GM12878 (cell line): Measurements from ENCODE around the gene C9orf72. TPM values are rescaled to one million over a fixed set of nuclear protein-coding genes. Genes with fewer than 3 reads are reported as not detected.
A peak's percentile ranks its signal among the peaks of the same experiment; 100 is the strongest.

Source experiments
- ASH2L ChIP-seq: fragments of 300-600, 200-600 bp; sonication (generic); IDR thresholded peaks from 2 replicates; pipeline ENCODE4 v1.6.1; 2017; ENCODE audit warnings: low read depth, mild to moderate bottlenecking, borderline replicate concordance
- FOXM1 ChIP-seq: IDR thresholded peaks from 2 replicates; pipeline ENCODE4 v1.6.1; 2012; ENCODE audit warnings: low read depth, mild to moderate bottlenecking, inconsistent platforms, low read length, moderate library complexity
- JUNB ChIP-seq: IDR thresholded peaks from 2 replicates; pipeline ENCODE4 v1.6.1; 2016; ENCODE audit warnings: antibody characterized with exemption, mild to moderate bottlenecking
- NFIC ChIP-seq: IDR thresholded peaks from 2 replicates; pipeline ENCODE4 v1.6.1; 2012; ENCODE audit warnings: low read depth, mild to moderate bottlenecking, inconsistent platforms, low read length, moderate library complexity
- NFXL1 ChIP-seq: fragments of 450-650 bp; IDR thresholded peaks from 2 replicates; pipeline ENCODE4 v1.6.1; 2017; ENCODE audit warnings: antibody characterized with exemption, mild to moderate bottlenecking, borderline replicate concordance
- NR2C2 ChIP-seq: IDR thresholded peaks from 2 replicates; pipeline ENCODE4 v1.6.1; 2011; ENCODE audit warnings: borderline replicate concordance, low read depth; ENCODE audit not compliant: control insufficient read depth, insufficient read length
- SP1 ChIP-seq: IDR thresholded peaks from one replicate; pipeline ENCODE4 v1.6.1; 2011; ENCODE audit warnings: low read depth, low read length
- STAT1 ChIP-seq: fragments of 450-650 bp; conservative IDR thresholded peaks from 2 replicates; pipeline ENCODE4 v1.6.1; 2014; ENCODE audit warnings: antibody characterized with exemption, mild to moderate bottlenecking
- YBX1 ChIP-seq: fragments of 450-650 bp; IDR thresholded peaks from 2 replicates; pipeline ENCODE4 v1.6.1; 2016; ENCODE audit warnings: antibody characterized with exemption
- polyA plus RNA-seq, 11 experiments: library from polyadenylated mRNA; depleted of rRNA in 4 of 11; unstranded in 6 of 11; stranded (reverse) in 5 of 11; fragments of >200 nt; fragmentation: Nextera tagmentation in 4 of 11; fragmentation: Illumina TruSeq in 1 of 11; extraction: Ambion mirVana in 4 of 11; extraction: Trizol in 1 of 11; gene quantifications; 1 replicate in 1 of 11; 2 replicates in 10 of 11; pipeline versions ENCODE4 v1.2.1 to v1.2.3, GENCODE V29; 2011 to 2016; ENCODE audit warnings: inconsistent platforms in 2 of 11, missing spikeins in 2 of 11, low read depth in 1 of 11
- total RNA-seq, 4 experiments: library from RNA; depleted of rRNA in 3 of 4; stranded (reverse); fragments of >200 nt in 3 of 4; fragmentation: Illumina TruSeq in 1 of 4; extraction: Trizol in 1 of 4; gene quantifications; 2 replicates each; pipeline versions ENCODE4 v1.2.1 to v1.2.3, GENCODE V29; 2013 to 2021
- TF ChIP-seq, protein P1 (sequence below): fragments of 450-650 bp; IDR thresholded peaks from 2 replicates; pipeline ENCODE4 v1.6.1; 2017; ENCODE audit warnings: mild to moderate bottlenecking, moderate library complexity
- TF ChIP-seq, protein P2 (sequence below): fragments of 450-650 bp; IDR thresholded peaks from 2 replicates; pipeline ENCODE4 v1.6.1; 2018; ENCODE audit warnings: mild to moderate bottlenecking, low read depth, moderate library complexity; ENCODE audit not compliant: partially characterized antibody
- TF ChIP-seq, protein P3 (sequence below): fragments of 450-650 bp; IDR thresholded peaks from 2 replicates; pipeline ENCODE4 v1.6.1; 2016; ENCODE audit warnings: mild to moderate bottlenecking
- TF ChIP-seq, protein P4 (sequence below): fragments of 450-650 bp; IDR thresholded peaks from 2 replicates; pipeline ENCODE4 v1.6.1; 2017; ENCODE audit warnings: mild to moderate bottlenecking, moderate library complexity

C9orf72 gene
- total and polyA plus RNA-seq, 10 of the 15 experiments (the other 5 are each of a cell fraction or from before 2014, with no cell fraction given) = 4.8 to 9.0 (median 6.4) TPM

DNA sequence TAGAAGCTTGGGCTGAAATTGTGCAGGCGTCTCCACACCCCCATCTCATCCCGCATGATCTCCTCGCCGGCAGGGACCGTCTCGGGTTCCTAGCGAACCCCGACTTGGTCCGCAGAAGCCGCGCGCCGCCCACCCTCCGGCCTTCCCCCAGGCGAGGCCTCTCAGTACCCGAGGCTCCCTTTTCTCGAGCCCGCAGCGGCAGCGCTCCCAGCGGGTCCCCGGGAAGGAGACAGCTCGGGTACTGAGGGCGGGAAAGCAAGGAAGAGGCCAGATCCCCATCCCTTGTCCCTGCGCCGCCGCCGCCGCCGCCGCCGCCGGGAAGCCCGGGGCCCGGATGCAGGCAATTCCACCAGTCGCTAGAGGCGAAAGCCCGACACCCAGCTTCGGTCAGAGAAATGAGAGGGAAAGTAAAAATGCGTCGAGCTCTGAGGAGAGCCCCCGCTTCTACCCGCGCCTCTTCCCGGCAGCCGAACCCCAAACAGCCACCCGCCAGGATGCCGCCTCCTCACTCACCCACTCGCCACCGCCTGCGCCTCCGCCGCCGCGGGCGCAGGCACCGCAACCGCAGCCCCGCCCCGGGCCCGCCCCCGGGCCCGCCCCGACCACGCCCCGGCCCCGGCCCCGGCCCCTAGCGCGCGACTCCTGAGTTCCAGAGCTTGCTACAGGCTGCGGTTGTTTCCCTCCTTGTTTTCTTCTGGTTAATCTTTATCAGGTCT, at the start of gene C9orf72 (continued):
- TF ChIP-seq, protein P1, sequence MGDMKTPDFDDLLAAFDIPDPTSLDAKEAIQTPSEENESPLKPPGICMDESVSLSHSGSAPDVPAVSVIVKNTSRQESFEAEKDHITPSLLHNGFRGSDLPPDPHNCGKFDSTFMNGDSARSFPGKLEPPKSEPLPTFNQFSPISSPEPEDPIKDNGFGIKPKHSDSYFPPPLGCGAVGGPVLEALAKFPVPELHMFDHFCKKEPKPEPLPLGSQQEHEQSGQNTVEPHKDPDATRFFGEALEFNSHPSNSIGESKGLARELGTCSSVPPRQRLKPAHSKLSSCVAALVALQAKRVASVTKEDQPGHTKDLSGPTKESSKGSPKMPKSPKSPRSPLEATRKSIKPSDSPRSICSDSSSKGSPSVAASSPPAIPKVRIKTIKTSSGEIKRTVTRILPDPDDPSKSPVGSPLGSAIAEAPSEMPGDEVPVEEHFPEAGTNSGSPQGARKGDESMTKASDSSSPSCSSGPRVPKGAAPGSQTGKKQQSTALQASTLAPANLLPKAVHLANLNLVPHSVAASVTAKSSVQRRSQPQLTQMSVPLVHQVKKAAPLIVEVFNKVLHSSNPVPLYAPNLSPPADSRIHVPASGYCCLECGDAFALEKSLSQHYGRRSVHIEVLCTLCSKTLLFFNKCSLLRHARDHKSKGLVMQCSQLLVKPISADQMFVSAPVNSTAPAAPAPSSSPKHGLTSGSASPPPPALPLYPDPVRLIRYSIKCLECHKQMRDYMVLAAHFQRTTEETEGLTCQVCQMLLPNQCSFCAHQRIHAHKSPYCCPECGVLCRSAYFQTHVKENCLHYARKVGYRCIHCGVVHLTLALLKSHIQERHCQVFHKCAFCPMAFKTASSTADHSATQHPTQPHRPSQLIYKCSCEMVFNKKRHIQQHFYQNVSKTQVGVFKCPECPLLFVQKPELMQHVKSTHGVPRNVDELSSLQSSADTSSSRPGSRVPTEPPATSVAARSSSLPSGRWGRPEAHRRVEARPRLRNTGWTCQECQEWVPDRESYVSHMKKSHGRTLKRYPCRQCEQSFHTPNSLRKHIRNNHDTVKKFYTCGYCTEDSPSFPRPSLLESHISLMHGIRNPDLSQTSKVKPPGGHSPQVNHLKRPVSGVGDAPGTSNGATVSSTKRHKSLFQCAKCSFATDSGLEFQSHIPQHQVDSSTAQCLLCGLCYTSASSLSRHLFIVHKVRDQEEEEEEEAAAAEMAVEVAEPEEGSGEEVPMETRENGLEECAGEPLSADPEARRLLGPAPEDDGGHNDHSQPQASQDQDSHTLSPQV = no peak
- TF ChIP-seq, protein P2, sequence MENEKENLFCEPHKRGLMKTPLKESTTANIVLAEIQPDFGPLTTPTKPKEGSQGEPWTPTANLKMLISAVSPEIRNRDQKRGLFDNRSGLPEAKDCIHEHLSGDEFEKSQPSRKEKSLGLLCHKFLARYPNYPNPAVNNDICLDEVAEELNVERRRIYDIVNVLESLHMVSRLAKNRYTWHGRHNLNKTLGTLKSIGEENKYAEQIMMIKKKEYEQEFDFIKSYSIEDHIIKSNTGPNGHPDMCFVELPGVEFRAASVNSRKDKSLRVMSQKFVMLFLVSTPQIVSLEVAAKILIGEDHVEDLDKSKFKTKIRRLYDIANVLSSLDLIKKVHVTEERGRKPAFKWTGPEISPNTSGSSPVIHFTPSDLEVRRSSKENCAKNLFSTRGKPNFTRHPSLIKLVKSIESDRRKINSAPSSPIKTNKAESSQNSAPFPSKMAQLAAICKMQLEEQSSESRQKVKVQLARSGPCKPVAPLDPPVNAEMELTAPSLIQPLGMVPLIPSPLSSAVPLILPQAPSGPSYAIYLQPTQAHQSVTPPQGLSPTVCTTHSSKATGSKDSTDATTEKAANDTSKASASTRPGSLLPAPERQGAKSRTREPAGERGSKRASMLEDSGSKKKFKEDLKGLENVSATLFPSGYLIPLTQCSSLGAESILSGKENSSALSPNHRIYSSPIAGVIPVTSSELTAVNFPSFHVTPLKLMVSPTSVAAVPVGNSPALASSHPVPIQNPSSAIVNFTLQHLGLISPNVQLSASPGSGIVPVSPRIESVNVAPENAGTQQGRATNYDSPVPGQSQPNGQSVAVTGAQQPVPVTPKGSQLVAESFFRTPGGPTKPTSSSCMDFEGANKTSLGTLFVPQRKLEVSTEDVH = no peak
- no peak for TF ChIP-seq NR2C2
- TF ChIP-seq JUNB = no peak
- no peak for TF ChIP-seq SP1
- no peak for TF ChIP-seq NFXL1
- TF ChIP-seq NFIC = no peak
- TF ChIP-seq STAT1 = no peak
- TF ChIP-seq ASH2L = no peak
- TF ChIP-seq, protein P3, sequence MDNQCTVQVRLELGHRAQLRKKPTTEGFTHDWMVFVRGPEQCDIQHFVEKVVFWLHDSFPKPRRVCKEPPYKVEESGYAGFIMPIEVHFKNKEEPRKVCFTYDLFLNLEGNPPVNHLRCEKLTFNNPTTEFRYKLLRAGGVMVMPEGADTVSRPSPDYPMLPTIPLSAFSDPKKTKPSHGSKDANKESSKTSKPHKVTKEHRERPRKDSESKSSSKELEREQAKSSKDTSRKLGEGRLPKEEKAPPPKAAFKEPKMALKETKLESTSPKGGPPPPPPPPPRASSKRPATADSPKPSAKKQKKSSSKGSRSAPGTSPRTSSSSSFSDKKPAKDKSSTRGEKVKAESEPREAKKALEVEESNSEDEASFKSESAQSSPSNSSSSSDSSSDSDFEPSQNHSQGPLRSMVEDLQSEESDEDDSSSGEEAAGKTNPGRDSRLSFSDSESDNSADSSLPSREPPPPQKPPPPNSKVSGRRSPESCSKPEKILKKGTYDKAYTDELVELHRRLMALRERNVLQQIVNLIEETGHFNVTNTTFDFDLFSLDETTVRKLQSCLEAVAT = 0 out of 2 replicates have a peak, but pooled peaks have one; percentile 16
- TF ChIP-seq YBX1 = no peak
- TF ChIP-seq, protein P4, sequence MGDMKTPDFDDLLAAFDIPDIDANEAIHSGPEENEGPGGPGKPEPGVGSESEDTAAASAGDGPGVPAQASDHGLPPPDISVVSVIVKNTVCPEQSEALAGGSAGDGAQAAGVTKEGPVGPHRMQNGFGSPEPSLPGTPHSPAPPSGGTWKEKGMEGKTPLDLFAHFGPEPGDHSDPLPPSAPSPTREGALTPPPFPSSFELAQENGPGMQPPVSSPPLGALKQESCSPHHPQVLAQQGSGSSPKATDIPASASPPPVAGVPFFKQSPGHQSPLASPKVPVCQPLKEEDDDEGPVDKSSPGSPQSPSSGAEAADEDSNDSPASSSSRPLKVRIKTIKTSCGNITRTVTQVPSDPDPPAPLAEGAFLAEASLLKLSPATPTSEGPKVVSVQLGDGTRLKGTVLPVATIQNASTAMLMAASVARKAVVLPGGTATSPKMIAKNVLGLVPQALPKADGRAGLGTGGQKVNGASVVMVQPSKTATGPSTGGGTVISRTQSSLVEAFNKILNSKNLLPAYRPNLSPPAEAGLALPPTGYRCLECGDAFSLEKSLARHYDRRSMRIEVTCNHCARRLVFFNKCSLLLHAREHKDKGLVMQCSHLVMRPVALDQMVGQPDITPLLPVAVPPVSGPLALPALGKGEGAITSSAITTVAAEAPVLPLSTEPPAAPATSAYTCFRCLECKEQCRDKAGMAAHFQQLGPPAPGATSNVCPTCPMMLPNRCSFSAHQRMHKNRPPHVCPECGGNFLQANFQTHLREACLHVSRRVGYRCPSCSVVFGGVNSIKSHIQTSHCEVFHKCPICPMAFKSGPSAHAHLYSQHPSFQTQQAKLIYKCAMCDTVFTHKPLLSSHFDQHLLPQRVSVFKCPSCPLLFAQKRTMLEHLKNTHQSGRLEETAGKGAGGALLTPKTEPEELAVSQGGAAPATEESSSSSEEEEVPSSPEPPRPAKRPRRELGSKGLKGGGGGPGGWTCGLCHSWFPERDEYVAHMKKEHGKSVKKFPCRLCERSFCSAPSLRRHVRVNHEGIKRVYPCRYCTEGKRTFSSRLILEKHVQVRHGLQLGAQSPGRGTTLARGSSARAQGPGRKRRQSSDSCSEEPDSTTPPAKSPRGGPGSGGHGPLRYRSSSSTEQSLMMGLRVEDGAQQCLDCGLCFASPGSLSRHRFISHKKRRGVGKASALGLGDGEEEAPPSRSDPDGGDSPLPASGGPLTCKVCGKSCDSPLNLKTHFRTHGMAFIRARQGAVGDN = 0 out of 2 replicates have a peak, but pooled peaks have one; percentile 39
- no peak for TF ChIP-seq FOXM1
